Trophoblast cell (in vitro differentiated cells and primary cell): ENCODE measurements around the gene NOX5.

ENCODE experiments used
- DNase-seq, 2 donors: peaks; one replicate each; pipeline ENCODE4 v3.0.0-alpha.2; 2016
- H2AFZ ChIP-seq: 2 replicates; pipeline ENCODE4 v1.6.1; 2013; ENCODE audit warnings: low read length, moderate library complexity, mild to moderate bottlenecking; ENCODE audit not compliant: insufficient read depth, poor library complexity
- H2AK5ac ChIP-seq: 2 replicates; pipeline ENCODE4 v1.6.1; 2013; ENCODE audit warnings: mild to moderate bottlenecking, low read length
- H2BK120ac ChIP-seq: 2 replicates; pipeline ENCODE4 v1.6.1; 2013; ENCODE audit warnings: low read length, mild to moderate bottlenecking, moderate library complexity; ENCODE audit not compliant: insufficient read depth, poor library complexity
- H2BK12ac ChIP-seq: 2 replicates; pipeline ENCODE4 v1.6.1; 2013; ENCODE audit warnings: mild to moderate bottlenecking, low read length, moderate library complexity
- H2BK5ac ChIP-seq: 2 replicates; pipeline ENCODE4 v1.6.1; 2013; ENCODE audit warnings: low read length, low read depth, moderate library complexity, mild to moderate bottlenecking; ENCODE audit not compliant: poor library complexity
- H3K14ac ChIP-seq: 2 replicates; pipeline ENCODE4 v1.6.1; 2013; ENCODE audit warnings: mild to moderate bottlenecking, low read length
- H3K18ac ChIP-seq: 2 replicates; pipeline ENCODE4 v1.6.1; 2013; ENCODE audit warnings: mild to moderate bottlenecking, low read length
- H3K23ac ChIP-seq: 2 replicates; pipeline ENCODE4 v1.6.1; 2013; ENCODE audit warnings: low read length
- H3K27ac ChIP-seq: 2 replicates; pipeline ENCODE4 v1.5.1; 2013; ENCODE audit warnings: low read depth, mild to moderate bottlenecking, inconsistent platforms, low read length, moderate library complexity
- H3K27me3 ChIP-seq: 2 replicates; pipeline ENCODE4 v1.6.1; 2013; ENCODE audit warnings: inconsistent platforms, mild to moderate bottlenecking, low read length, moderate library complexity; ENCODE audit not compliant: insufficient read depth
- H3K36me3 ChIP-seq, 2 experiments: 1 replicate in 1 of 2; 2 replicates in 1 of 2; pipeline ENCODE4 v1.6.1; 2013; ENCODE audit warnings: low read length in 2 of 2, mild to moderate bottlenecking in 2 of 2, moderate library complexity in 1 of 2; ENCODE audit not compliant: insufficient read depth in 2 of 2, control insufficient read depth in 1 of 2
- H3K4ac ChIP-seq: 2 replicates; pipeline ENCODE4 v1.6.1; 2013; ENCODE audit warnings: low read depth, mild to moderate bottlenecking, low read length, moderate library complexity
- H3K4me1 ChIP-seq, 2 experiments: 1 replicate in 1 of 2; 2 replicates in 1 of 2; pipeline ENCODE4 v1.6.1; 2013; ENCODE audit warnings: low read length in 2 of 2, mild to moderate bottlenecking in 2 of 2, moderate library complexity in 1 of 2; ENCODE audit not compliant: insufficient read depth in 2 of 2, control insufficient read depth in 1 of 2
- H3K4me2 ChIP-seq: 2 replicates; pipeline ENCODE4 v1.6.1; 2013; ENCODE audit warnings: inconsistent platforms, mild to moderate bottlenecking, low read length, moderate library complexity
- H3K4me3 ChIP-seq: 2 replicates; pipeline ENCODE4 v1.5.1; 2013; ENCODE audit warnings: mild to moderate bottlenecking, low read depth, low read length, inconsistent platforms
- H3K79me1 ChIP-seq: one replicate; pipeline ENCODE4 v1.6.1; 2013; ENCODE audit warnings: low read length
- H3K79me2 ChIP-seq: 2 replicates; pipeline ENCODE4 v1.6.1; 2013; ENCODE audit warnings: low read length, mild to moderate bottlenecking; ENCODE audit not compliant: control insufficient read depth, insufficient read depth, poor library complexity
- H3K9ac ChIP-seq: 2 replicates; pipeline ENCODE4 v1.6.1; 2013; ENCODE audit warnings: mild to moderate bottlenecking, low read length
- H3K9me3 ChIP-seq: 2 replicates; pipeline ENCODE4 v1.6.1; 2013; ENCODE audit warnings: low read depth, mild to moderate bottlenecking, control low read depth, inconsistent platforms, low read length; ENCODE audit not compliant: insufficient read depth
- H4K12ac ChIP-seq: 2 replicates; pipeline ENCODE4 v1.6.1; 2013; ENCODE audit warnings: low read depth, mild to moderate bottlenecking, low read length, moderate library complexity
- H4K8ac ChIP-seq: 2 replicates; pipeline ENCODE4 v1.6.1; 2013; ENCODE audit warnings: low read depth, mild to moderate bottlenecking, low read length, moderate library complexity
- H4K91ac ChIP-seq: one replicate; pipeline ENCODE4 v1.6.1; 2013; ENCODE audit warnings: low read depth, mild to moderate bottlenecking, low read length, moderate library complexity
- WGBS: extraction: QIAGEN DNeasy Blood & Tissue Kit; methylation state at CpG from one replicate; pipeline ENCODE4 v1.1.7; 2013; ENCODE audit warnings: missing lambda C conversion rate; ENCODE audit not compliant: insufficient read length, insufficient coverage; ENCODE audit errors: extremely low coverage; 5-methylcytosine and 5-hydroxymethylcytosine counted together

Gene NOX5

GRCh38 chr15:68987120-68987519 is 27.4 kb upstream of the NOX5 start:
- H2BK12ac ChIP-seq = no peak overlapping the region
- no peak overlapping the region for H4K8ac ChIP-seq
- H3K14ac ChIP-seq = no peak overlapping the region
- no peak overlapping the region for H2BK120ac ChIP-seq
- no peak overlapping the region for H2AFZ ChIP-seq
- no peak overlapping the region for H2BK5ac ChIP-seq
- no peak overlapping the region for H3K27ac ChIP-seq
- no peak overlapping the region for H3K4ac ChIP-seq
- H3K9me3 ChIP-seq = peaks cover 4% of the 10 kb centered on the region
- WGBS = no CpG with 5 or more reads among the region's 6 CpGs
- no peak overlapping the region for H3K23ac ChIP-seq
- no peak overlapping the region for H3K9ac ChIP-seq
- H3K4me1 ChIP-seq = peaks cover 0 to 2% of the 10 kb centered on the region in 2 experiments
- H3K79me2 ChIP-seq = no peaks in the 10 kb centered on the region
- no peak overlapping the region for H2AK5ac ChIP-seq
- no peak overlapping the region for H4K12ac ChIP-seq
- no peaks in the 10 kb centered on the region for H3K79me1 ChIP-seq
- no peak overlapping the region for H3K18ac ChIP-seq
- no peaks in the 10 kb centered on the region for H3K27me3 ChIP-seq
- no peak for DNase-seq
- no peak overlapping the region for H4K91ac ChIP-seq
- no peak overlapping the region for H3K4me3 ChIP-seq
- H3K4me2 ChIP-seq = no peak overlapping the region
- H3K36me3 ChIP-seq = no peaks in the 10 kb centered on the region

- H3K27me3 ChIP-seq = no peaks in the 10 kb centered on the region
- H3K79me2 ChIP-seq = no peaks in the 10 kb centered on the region
- no peak overlapping the region for H2BK5ac ChIP-seq
- no peaks in the 10 kb centered on the region for H3K79me1 ChIP-seq
- peaks cover 0 to 2% of the 10 kb centered on the region in 2 experiments for H3K4me1 ChIP-seq
- H3K9me3 ChIP-seq = peaks cover 4% of the 10 kb centered on the region
- H3K18ac ChIP-seq = no peak overlapping the region
- H2AFZ ChIP-seq = no peak overlapping the region
- no peak overlapping the region for H3K4ac ChIP-seq
- no peak overlapping the region for H2BK120ac ChIP-seq
- no CpG with 5 or more reads among the region's 1 CpG for WGBS
- H3K14ac ChIP-seq = no peak overlapping the region
- H3K9ac ChIP-seq = no peak overlapping the region
- H4K91ac ChIP-seq = no peak overlapping the region
- no peak overlapping the region for H2BK12ac ChIP-seq
- H3K4me2 ChIP-seq = no peak overlapping the region
- H3K4me3 ChIP-seq = no peak overlapping the region
- H3K27ac ChIP-seq = no peak overlapping the region
- DNase-seq = no peak
- no peak overlapping the region for H4K12ac ChIP-seq
- no peak overlapping the region for H4K8ac ChIP-seq
- H2AK5ac ChIP-seq = no peak overlapping the region
- H3K23ac ChIP-seq = no peak overlapping the region
- no peaks in the 10 kb centered on the region for H3K36me3 ChIP-seq
These were observed 26.8 kb upstream of the NOX5 start for GRCh38 chr15:68987676-68988075.

DNA sequence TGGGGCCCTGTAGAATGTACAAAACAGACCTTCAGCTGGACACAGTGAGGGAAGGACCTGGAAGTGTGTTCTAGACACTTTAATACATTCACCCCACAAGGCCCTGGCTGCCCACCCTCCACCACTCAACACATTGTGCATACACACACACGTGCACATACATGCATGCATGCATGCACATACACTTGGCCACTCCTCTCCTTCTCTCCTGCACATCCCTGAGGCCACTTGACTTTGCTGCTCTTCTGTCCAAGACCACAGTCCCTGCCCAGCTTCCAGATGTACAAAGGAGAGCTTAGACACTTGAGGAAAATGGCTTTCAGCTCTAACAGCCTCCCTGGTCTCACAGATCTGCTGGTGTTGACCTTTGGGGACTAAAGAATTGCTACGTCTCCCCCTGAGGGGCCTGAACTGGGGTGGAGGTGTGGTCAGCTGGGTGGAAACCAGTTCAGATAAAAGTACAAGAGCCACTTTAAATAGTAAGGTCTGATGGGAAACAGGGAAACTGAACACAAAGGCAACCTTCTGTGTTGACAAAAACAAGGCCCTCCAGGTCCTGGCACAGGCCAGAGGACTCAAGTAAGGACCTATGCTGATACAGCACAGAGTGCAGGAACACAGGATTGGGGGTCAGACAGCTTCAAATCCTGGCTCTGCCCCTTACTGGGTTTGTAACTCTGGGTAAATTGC is 24.8 kb upstream of the NOX5 start:
- H3K27ac ChIP-seq = no peak overlapping the region
- no peaks in the 10 kb centered on the region for H3K4me1 ChIP-seq
- H4K8ac ChIP-seq = no peak overlapping the region
- H3K18ac ChIP-seq = no peak overlapping the region
- no peak overlapping the region for H2BK5ac ChIP-seq
- no peak overlapping the region for H3K9ac ChIP-seq
- H3K23ac ChIP-seq = no peak overlapping the region
- H3K14ac ChIP-seq = no peak overlapping the region
- H3K4me3 ChIP-seq = peak overlapping the region; percentile 16
- H4K12ac ChIP-seq = no peak overlapping the region
- no peaks in the 10 kb centered on the region for H3K79me1 ChIP-seq
- peaks cover 4% of the 10 kb centered on the region for H3K9me3 ChIP-seq
- WGBS = no CpG with 5 or more reads among the region's 2 CpGs
- no peak overlapping the region for H2BK120ac ChIP-seq
- H3K4ac ChIP-seq = no peak overlapping the region
- DNase-seq = no peak
- H4K91ac ChIP-seq = no peak overlapping the region
- H2AFZ ChIP-seq = no peak overlapping the region
- no peak overlapping the region for H2AK5ac ChIP-seq
- H3K36me3 ChIP-seq = no peaks in the 10 kb centered on the region
- H2BK12ac ChIP-seq = no peak overlapping the region
- H3K27me3 ChIP-seq = no peaks in the 10 kb centered on the region
- H3K79me2 ChIP-seq = no peaks in the 10 kb centered on the region
- no peak overlapping the region for H3K4me2 ChIP-seq

DNA sequence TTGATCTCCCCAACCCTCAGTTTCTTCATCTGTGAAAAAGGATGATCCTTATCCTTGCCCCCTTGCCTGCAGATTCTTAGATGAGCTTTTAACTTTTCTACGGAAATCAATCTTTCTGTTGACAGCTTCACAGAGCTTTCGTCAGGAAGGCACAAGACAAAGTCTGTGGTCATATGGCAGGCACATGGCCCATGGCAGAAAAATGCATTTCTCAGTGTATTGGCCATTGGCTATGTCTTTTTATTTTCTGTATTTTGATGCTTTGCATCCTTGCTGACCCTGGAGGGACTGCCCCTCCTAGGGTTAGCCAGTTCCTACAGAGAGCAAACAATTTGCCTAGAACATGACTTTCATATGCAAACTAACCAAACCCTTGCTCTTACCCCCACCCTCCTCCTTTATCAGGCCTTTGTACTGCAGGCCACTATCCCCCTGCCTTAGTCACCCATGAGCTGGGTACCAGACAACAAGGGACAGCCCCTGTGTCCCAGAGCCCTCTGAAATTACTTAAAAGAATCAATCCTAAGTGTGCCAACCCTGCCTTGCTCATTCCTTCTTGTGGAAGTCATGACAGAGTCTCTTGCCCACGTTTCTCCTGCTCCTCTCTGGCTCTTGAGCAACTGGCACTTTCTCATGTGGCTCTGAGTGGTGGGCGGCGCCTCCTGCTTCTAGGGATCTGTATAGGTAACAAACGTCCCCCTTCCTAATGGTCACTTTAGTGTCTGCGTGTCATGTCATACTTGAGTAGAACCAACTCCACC is 24.1 kb upstream of the NOX5 start:
- Histone ChIP-seq H2AFZ (no peak overlapping the region), H2BK120ac (no peak overlapping the region), H4K8ac (no peak overlapping the region), H3K4ac (no peak overlapping the region), H4K91ac (no peak overlapping the region), H3K79me1 (no peaks in the 10 kb centered on the region), H3K4me3 (no peak overlapping the region), H3K79me2 (no peaks in the 10 kb centered on the region), H3K23ac (no peak overlapping the region), H3K14ac (no peak overlapping the region), H3K36me3 (no peaks in the 10 kb centered on the region), H3K9ac (no peak overlapping the region), H2AK5ac (no peak overlapping the region), H3K9me3 (peaks cover 4% of the 10 kb centered on the region), H3K18ac (no peak overlapping the region), H2BK12ac (no peak overlapping the region), H2BK5ac (no peak overlapping the region), H3K27ac (no peak overlapping the region), H4K12ac (no peak overlapping the region), H3K4me2 (no peak overlapping the region), H3K4me1 (no peaks in the 10 kb centered on the region), H3K27me3 (no peaks in the 10 kb centered on the region)
- DNase-seq = no peak
- WGBS = no CpG with 5 or more reads among the region's 7 CpGs
